GM18508 (cell line): ENCODE data around the gene SRRM4.
"Not testable (repeated sequence)": the region's sequence is repeated elsewhere in the genome, so short reads cannot be mapped to it uniquely, and the experiment has no call there.

Experiments
- ATAC-seq: cut with Tn5 transposase; IDR thresholded peaks from one replicate; pipeline ENCODE4 v1.9.1; 2021; ENCODE audit warnings: moderate number of reproducible peaks; ENCODE audit not compliant: insufficient read depth, unreplicated experiment

SRRM4 gene

GRCh38 chr12:119104969-119105368 is 123.6 kb downstream of the SRRM4 start:
- ATAC-seq, result not testable (repeated sequence)

GRCh38 chr12:119113496-119113986 is 132.2 kb downstream of the SRRM4 start:
- no peak for ATAC-seq

- no peak for ATAC-seq
Observed at GRCh38 chr12:119114294-119114693, 133.0 kb downstream of the SRRM4 start.

GRCh38 chr12:119115296-119115905 is 134.1 kb downstream of the SRRM4 start:
- ATAC-seq, result no peak

GRCh38 chr12:119117936-119118335 is 136.6 kb downstream of the SRRM4 start:
- no peak for ATAC-seq

GRCh38 chr12:119118625-119119024 is 137.3 kb downstream of the SRRM4 start:
- no peak for ATAC-seq

GRCh38 chr12:119122047-119122446 is 140.7 kb downstream of the SRRM4 start:
- no peak for ATAC-seq

GRCh38 chr12:119122751-119123150 is 141.4 kb downstream of the SRRM4 start:
- ATAC-seq, result no peak

- no peak for ATAC-seq
Observed at GRCh38 chr12:119128527-119128926, 147.2 kb downstream of the SRRM4 start.

- ATAC-seq, result no peak
Observed at GRCh38 chr12:119129827-119130434, 148.6 kb downstream of the SRRM4 start.

- ATAC-seq, result no peak
Observed at GRCh38 chr12:119130523-119130922, 149.2 kb downstream of the SRRM4 start.

GRCh38 chr12:119134284-119135072 is 153.1 kb downstream of the SRRM4 start:
- ATAC-seq, result no peak

- ATAC-seq, result no peak
Observed at GRCh38 chr12:119136811-119137410, 155.6 kb downstream of the SRRM4 start.

GRCh38 chr12:119139448-119139847 is 158.1 kb downstream of the SRRM4 start:
- no peak for ATAC-seq

- no peak for ATAC-seq
Observed at GRCh38 chr12:119145367-119145766, 164.0 kb downstream of the SRRM4 start.

- no peak for ATAC-seq
Observed at GRCh38 chr12:119147847-119148448, 166.6 kb downstream of the SRRM4 start.

- ATAC-seq, result no peak
Observed at GRCh38 chr12:119149270-119149669, 167.9 kb downstream of the SRRM4 start.

- ATAC-seq, result no peak
Observed at GRCh38 chr12:119151445-119152026, 170.2 kb downstream of the SRRM4 start.

- no peak for ATAC-seq
Observed at GRCh38 chr12:119153477-119154434, 172.4 kb downstream of the SRRM4 start.
